Esophagus muscularis mucosa (tissue), 4 donors: ENCODE measurements around the gene SERINC5.

ENCODE experiments used
- CTCF ChIP-seq, 3 experiments: fragments of 200-600 bp in 2 of 3; fragments of 450-650 bp in 1 of 3; sonication (generic) in 2 of 3; IDR thresholded peaks; one replicate each; pipeline ENCODE4 v1.5.1; 2017 to 2019; ENCODE audit warnings: antibody characterized with exemption in 3 of 3, mild to moderate bottlenecking in 2 of 3, moderate library complexity in 1 of 3
- EP300 ChIP-seq: sonication (generic); formaldehyde crosslinking; IDR thresholded peaks from one replicate; pipeline ENCODE4 v1.6.1; 2017; ENCODE audit warnings: antibody characterized with exemption
- POLR2A ChIP-seq: fragments of 450-650 bp; IDR thresholded peaks from one replicate; pipeline ENCODE4 v1.6.1; 2017; ENCODE audit warnings: antibody characterized with exemption, moderate library complexity, mild to moderate bottlenecking, low read depth
- POLR2AphosphoS5 ChIP-seq, 2 donors: sonication (generic); formaldehyde crosslinking; IDR thresholded peaks; one replicate each; pipeline ENCODE4 v1.6.1; 2017; ENCODE audit warnings: antibody characterized with exemption in 2 of 2

- TF ChIP-seq POLR2A (no peak), CTCF (IDR thresholded peaks at IDR 0.05) (no peak), POLR2AphosphoS5 (IDR thresholded peaks at IDR 0.05) (no peak), EP300 (no peak)
These were observed 16.0 kb downstream of the SERINC5 start for GRCh38 chr5:80239680-80240367.
